H1 (cell line): ENCODE results near the gene CMC4. TPM values are rescaled to one million over a fixed set of nuclear protein-coding genes. Genes with fewer than 3 reads are reported as not detected.

Experiments
- CTCF ChIA-PET: fragments of 300-600 bp; sonication (Branson Sonifier 250); formaldehyde crosslinking; loops from one replicate; lab custom pipeline; 2021; ENCODE audit not compliant: partially characterized antibody; lab: Charles Lee
- POLR2A ChIA-PET: fragments of 300-600 bp; sonication (Branson Sonifier 250); formaldehyde crosslinking; loops from one replicate; lab custom pipeline; 2021; ENCODE audit warnings: inconsistent platforms; ENCODE audit not compliant: partially characterized antibody; lab: Charles Lee
- DNase-seq, 2 experiments: peaks; one replicate each; pipeline versions ENCODE4 v3.0.0 to v3.0.0-alpha.2; 2010 to 2022; ENCODE audit warnings: low spot score in 2 of 2, low read depth in 1 of 2, mixed read lengths in 1 of 2
- FAIRE-seq: peaks from 2 replicates; lab custom pipeline; 2011; peaks lifted over from hg19 to GRCh38; lab: Jason Lieb, UNC
- H2AFZ ChIP-seq: 2 replicates; pipeline ENCODE4 v1.8.1; 2012; ENCODE audit warnings: low read length, inconsistent platforms
- H2AK5ac ChIP-seq: 2 replicates; pipeline ENCODE4 v1.6.1; 2013; ENCODE audit warnings: low read depth, low read length
- H2BK120ac ChIP-seq: replicated peaks from 2 replicates; pipeline ENCODE3; 2013; ENCODE audit warnings: low read depth, low read length, inconsistent platforms
- H2BK12ac ChIP-seq: 2 replicates; pipeline ENCODE4 v1.6.1; 2013; ENCODE audit warnings: low read depth, low read length
- H2BK15ac ChIP-seq: 2 replicates; pipeline ENCODE4 v1.6.1; 2013; ENCODE audit warnings: low read length
- H2BK20ac ChIP-seq: 2 replicates; pipeline ENCODE4 v1.6.1; 2013; ENCODE audit warnings: low read length
- H2BK5ac ChIP-seq: 2 replicates; pipeline ENCODE4 v1.6.1; 2013; ENCODE audit warnings: low read depth, low read length
- H3K14ac ChIP-seq: 2 replicates; pipeline ENCODE4 v1.6.1; 2013; ENCODE audit warnings: inconsistent platforms; ENCODE audit not compliant: insufficient read length
- H3K18ac ChIP-seq: 2 replicates; pipeline ENCODE4 v1.6.1; 2013; ENCODE audit warnings: low read length; ENCODE audit errors: extremely low read depth
- H3K23ac ChIP-seq: 2 replicates; pipeline ENCODE4 v1.6.1; 2013; ENCODE audit warnings: inconsistent platforms; ENCODE audit not compliant: insufficient read length
- H3K23me2 ChIP-seq: 2 replicates; pipeline ENCODE4 v1.6.1; 2013; ENCODE audit warnings: low read depth, low read length
- H3K27ac ChIP-seq: 2 replicates; pipeline ENCODE4 v1.6.1; 2011; ENCODE audit warnings: low read depth, low read length, inconsistent platforms
- H3K27me3 ChIP-seq, 4 experiments: replicated peaks in 1 of 4; 1 replicate in 1 of 4; 2 replicates in 3 of 4; pipeline versions ENCODE4 v1.6.1 to v1.8.1; 2011 to 2013; ENCODE audit warnings: low read length in 3 of 4, mild to moderate bottlenecking in 3 of 4, inconsistent platforms in 2 of 4, mixed read lengths in 2 of 4, moderate library complexity in 1 of 4; ENCODE audit not compliant: control insufficient read depth in 3 of 4, insufficient read depth in 3 of 4; ENCODE audit errors: extremely low read depth in 1 of 4
- H3K36me3 ChIP-seq, 4 experiments: 2 replicates each; pipeline versions ENCODE4 v1.6.1 to v1.8.1; 2011 to 2013; ENCODE audit warnings: mild to moderate bottlenecking in 4 of 4, low read length in 3 of 4, moderate library complexity in 2 of 4, control low read depth in 1 of 4, inconsistent platforms in 1 of 4; ENCODE audit not compliant: insufficient read depth in 4 of 4, control insufficient read depth in 2 of 4
- H3K4ac ChIP-seq: replicated peaks from 2 replicates; pipeline ENCODE3; 2013; ENCODE audit warnings: low read length, low read depth, mixed read lengths, inconsistent platforms; ENCODE audit not compliant: insufficient read length
- H3K4me1 ChIP-seq, 4 experiments: replicated peaks in 1 of 4; 1 replicate in 1 of 4; 2 replicates in 3 of 4; pipeline versions ENCODE4 v1.6.1 to v1.8.1; 2011 to 2013; ENCODE audit warnings: low read length in 3 of 4, inconsistent platforms in 2 of 4, mixed read lengths in 1 of 4; ENCODE audit not compliant: insufficient read depth in 4 of 4, control insufficient read depth in 3 of 4
- H3K4me2 ChIP-seq, 2 experiments: 2 replicates each; pipeline versions ENCODE4 v1.6.1 to v1.8.1; 2011 to 2013; ENCODE audit warnings: low read depth in 2 of 2, low read length in 2 of 2, control low read depth in 1 of 2, inconsistent platforms in 1 of 2, mild to moderate bottlenecking in 1 of 2; ENCODE audit not compliant: insufficient read depth in 1 of 2
- H3K4me3 ChIP-seq, 4 experiments: fragments of 200-600, 300-600 bp in 1 of 4; sonication (generic), shearing (Covaris generic), sonication (Bioruptor Twin) in 1 of 4; 2 replicates each; pipeline versions ENCODE4 v1.5.1 to v1.8.1; 2011 to 2016; ENCODE audit warnings: low read length in 4 of 4, low read depth in 3 of 4, control low read depth in 2 of 4, inconsistent platforms in 2 of 4, mild to moderate bottlenecking in 2 of 4, mixed read lengths in 1 of 4, moderate library complexity in 1 of 4; ENCODE audit not compliant: insufficient read depth in 2 of 4; ENCODE audit errors: extremely low read depth in 1 of 4
- H3K56ac ChIP-seq: replicated peaks from 2 replicates; pipeline ENCODE3; 2013; ENCODE audit warnings: low read depth, mild to moderate bottlenecking, mixed read lengths, low read length, inconsistent platforms; ENCODE audit not compliant: insufficient read length
- H3K79me1 ChIP-seq: 2 replicates; pipeline ENCODE4 v1.6.1; 2013; ENCODE audit warnings: low read depth, low read length, control low read depth
- H3K79me2 ChIP-seq, 2 experiments: 2 replicates each; pipeline versions ENCODE4 v1.6.1 to v1.8.1; 2012 to 2013; ENCODE audit warnings: low read length in 2 of 2, mild to moderate bottlenecking in 2 of 2, inconsistent platforms in 1 of 2; ENCODE audit not compliant: insufficient read depth in 2 of 2, control insufficient read depth in 1 of 2
- H3K9ac ChIP-seq, 4 experiments: replicated peaks in 1 of 4; 1 replicate in 1 of 4; 2 replicates in 3 of 4; pipeline versions ENCODE4 v1.6.1 to v1.8.1; 2011 to 2013; ENCODE audit warnings: low read depth in 3 of 4, low read length in 3 of 4, control low read depth in 2 of 4, mild to moderate bottlenecking in 2 of 4, moderate library complexity in 2 of 4, inconsistent platforms in 1 of 4; ENCODE audit errors: extremely low read depth in 1 of 4
- H3K9me3 ChIP-seq, 2 experiments: 2 replicates each; pipeline versions ENCODE4 v1.6.1 to v1.8.1; 2012 to 2013; ENCODE audit warnings: mild to moderate bottlenecking in 2 of 2, moderate library complexity in 2 of 2, control low read depth in 1 of 2, inconsistent platforms in 1 of 2, low read depth in 1 of 2, low read length in 1 of 2, mixed read lengths in 1 of 2; ENCODE audit not compliant: insufficient read depth in 2 of 2
- H4K20me1 ChIP-seq, 2 experiments: replicated peaks in 1 of 2; 2 replicates each; pipeline versions ENCODE3 to v1.8.1; 2011 to 2013; ENCODE audit warnings: inconsistent platforms in 2 of 2, low read length in 2 of 2, mild to moderate bottlenecking in 1 of 2; ENCODE audit not compliant: insufficient read depth in 2 of 2, control insufficient read depth in 1 of 2
- H4K5ac ChIP-seq: 2 replicates; pipeline ENCODE4 v1.6.1; 2013; ENCODE audit warnings: low read length, low read depth, mixed read lengths, inconsistent platforms; ENCODE audit not compliant: insufficient read length
- H4K8ac ChIP-seq: 2 replicates; pipeline ENCODE4 v1.8.0; 2013; ENCODE audit warnings: mild to moderate bottlenecking, moderate library complexity, low read length, inconsistent platforms; ENCODE audit not compliant: insufficient read depth; ENCODE audit errors: extremely low read depth
- H4K91ac ChIP-seq: replicated peaks from 2 replicates; pipeline ENCODE3; 2013; ENCODE audit warnings: low read length, mixed read lengths, inconsistent platforms; ENCODE audit not compliant: insufficient read length
- BACH1 ChIP-seq: IDR thresholded peaks from 2 replicates; pipeline ENCODE4 v1.6.1; 2012; ENCODE audit warnings: low read length, improper control_type of control experiment
- BRCA1 ChIP-seq: IDR thresholded peaks from 2 replicates; pipeline ENCODE4 v1.6.1; 2012; ENCODE audit warnings: low read depth, low read length, improper control_type of control experiment
- E2F6 ChIP-seq: IDR thresholded peaks from 2 replicates; pipeline ENCODE4 v1.6.1; 2012; ENCODE audit warnings: inconsistent platforms
- EZH2 ChIP-seq: fragments of 200-600 bp; sonication (generic); IDR thresholded peaks from 2 replicates; pipeline ENCODE4 v1.7.1; 2012; ENCODE audit warnings: low read depth, mild to moderate bottlenecking, moderate library complexity, low read length, inconsistent platforms; ENCODE audit not compliant: severe bottlenecking
- GABPA ChIP-seq: IDR thresholded peaks from 2 replicates; pipeline ENCODE4 v1.6.1; 2011; ENCODE audit warnings: mild to moderate bottlenecking, low read length, moderate library complexity, borderline replicate concordance; ENCODE audit not compliant: insufficient read depth
- JUN ChIP-seq: IDR thresholded peaks from 2 replicates; pipeline ENCODE4 v1.6.1; 2011; ENCODE audit warnings: low read depth, mild to moderate bottlenecking, improper control_type of control experiment, low read length
- KDM1A ChIP-seq: fragments of 200-600, 300-600 bp; sonication (generic); IDR thresholded peaks from 2 replicates; pipeline ENCODE4 v1.7.1; 2016; ENCODE audit warnings: mild to moderate bottlenecking, low read length, borderline replicate concordance
- PHF8 ChIP-seq: fragments of 200-600 bp; sonication (generic); conservative IDR thresholded peaks from 2 replicates; pipeline ENCODE4 v1.7.1; 2012; ENCODE audit warnings: low read depth, mild to moderate bottlenecking, inconsistent platforms, low read length, moderate library complexity
- RNF2 ChIP-seq: fragments of 200-900, 300-1000 bp; sonication (generic); IDR thresholded peaks from 2 replicates; pipeline ENCODE4 v1.7.1; 2016; ENCODE audit warnings: borderline replicate concordance, low read depth, mild to moderate bottlenecking, antibody characterized with exemption, low read length; ENCODE audit not compliant: poor library complexity, severe bottlenecking; ENCODE audit errors: missing control alignments
- SP1 ChIP-seq: IDR thresholded peaks from 2 replicates; pipeline ENCODE4 v1.6.1; 2011; ENCODE audit warnings: low read depth, low read length
- SP4 ChIP-seq: IDR thresholded peaks from 2 replicates; pipeline ENCODE4 v1.6.1; 2012; ENCODE audit warnings: low read length, inconsistent platforms
- TCF12 ChIP-seq: IDR thresholded peaks from 2 replicates; pipeline ENCODE4 v1.6.1; 2011; ENCODE audit warnings: low read depth, mild to moderate bottlenecking, low read length
- WGBS, 2 experiments: shearing (Covaris generic) in 1 of 2; methylation state at CpG; one replicate each; pipeline versions ENCODE4 v1.1.6 to v1.1.7; 2013 to 2015; ENCODE audit warnings: low lambda C conversion rate in 2 of 2, mixed read lengths in 2 of 2, inconsistent platforms in 1 of 2, low coverage in 1 of 2, missing lambda C conversion rate in 1 of 2; ENCODE audit not compliant: insufficient replicate concordance in 2 of 2, insufficient coverage in 1 of 2, insufficient read length in 1 of 2; ENCODE audit errors: extremely low coverage in 1 of 2, missing lambda C conversion rate in 1 of 2; 5-methylcytosine and 5-hydroxymethylcytosine counted together
- polyA plus RNA-seq, 7 experiments: library from polyadenylated mRNA; depleted of rRNA in 3 of 7; stranded (reverse) in 5 of 7; unstranded in 2 of 7; fragments of >200 nt in 5 of 7; fragments of 200-250 nt in 2 of 7; gene quantifications; 1 replicate in 5 of 7; 2 replicates in 1 of 7; 4 replicates in 1 of 7; pipeline versions ENCODE4 v1.2.1 to v1.2.3, GENCODE V29; 2011 to 2013; ENCODE audit warnings: missing spikeins in 2 of 7, mixed read lengths in 2 of 7
- total RNA-seq: library from RNA; stranded (reverse); fragmentation: NEBNext Ultra II Directional; extraction: Animal tissue kit (Norgen Biotek cat#: 25700); gene quantifications from 2 replicates; pipeline ENCODE4 v1.2.1, GENCODE V29; 2021

The CMC4 gene
- total and polyA plus RNA-seq, 2 of the 8 experiments (the other 6 are each of a cell fraction or from before 2014, with no cell fraction given), result 6.0 to 8.8 TPM

- Histone ChIP-seq H4K91ac (no peak overlapping the region), H3K18ac (peak overlapping the region; percentile 96), H3K56ac (no peak overlapping the region), H3K79me1 (no peaks in the 10 kb centered on the region), H2BK120ac (no peak overlapping the region), H3K79me2 (peaks cover 0 to 20% of the 10 kb centered on the region in 2 experiments; a peak in 2 of 4 replicates), H3K27me3 (no peaks in the 10 kb centered on the region), H2AK5ac (no peak overlapping the region), H2BK12ac (no peak overlapping the region), H2AFZ (peak overlapping the region; percentile 100), H3K4me1 (no peaks in the 10 kb centered on the region), H3K23ac (no peak overlapping the region), H3K36me3 (peaks cover 0 to 11% (median 2%) of the 10 kb centered on the region in 4 experiments; a peak in 5 of 8 replicates), H2BK5ac (peak overlapping the region; percentile 60; the same call in 1 of the 2 replicates), H4K20me1 (no peaks in the 10 kb centered on the region), H3K9ac (peak overlapping the region; percentile 56 to 89 (median 68)), H4K8ac (peak overlapping the region; percentile 62; the same call in 1 of the 2 replicates), H3K4ac (no peak overlapping the region), H3K9me3 (no peaks in the 10 kb centered on the region), H3K23me2 (0 out of 2 replicates have a peak, but pooled peaks cover 2% of the 10 kb centered on the region), H2BK20ac (no peak overlapping the region), H3K14ac (no peak overlapping the region), H3K4me2 (peak overlapping the region; percentile 61 to 65), H3K27ac (peak overlapping the region; percentile 77), H2BK15ac (no peak overlapping the region), H3K4me3 (peak overlapping the region; percentile 55 to 94 (median 78)), H4K5ac (peak overlapping the region; percentile 87)
- POLR2A ChIA-PET, result interaction anchor here (0.8 to 1.0 kb wide), 2 partner anchors 9 to 145 kb away, joined by 3 read pairs; partner anchors contain the start of gene VBP1
- TF ChIP-seq GABPA, result no peak
- no peak for TF ChIP-seq JUN
- no peak for TF ChIP-seq KDM1A
- TF ChIP-seq EZH2, result no peak
- TF ChIP-seq BRCA1, result no peak
- no peak for TF ChIP-seq E2F6
- no peak for TF ChIP-seq RNF2
- no peak for TF ChIP-seq SP4
- no peak for TF ChIP-seq PHF8
- TF ChIP-seq BACH1, result no peak
- TF ChIP-seq TCF12, result no peak
- TF ChIP-seq SP1, result no peak
- DNase-seq, result no peak
- FAIRE-seq, result no peak
- CTCF ChIA-PET, result interaction anchor here (1.1 kb wide), 1 partner anchor 14 kb away, joined by 4 read pairs; no protein-coding TSS in a partner anchor
- WGBS, 2 experiments, result 5% methylated on average over 22 of the region's 25 CpGs; no CpG with 5 or more reads in 1 of the 2 experiments
Observed at GRCh38 chrX:155071694-155072280, 851 bp upstream of the CMC4 start.
